Central memory CD4-positive, alpha-beta T cell (primary cell): Measurements from ENCODE around the gene DGKB.

Experiments used
- DNase-seq: peaks from one replicate; pipeline ENCODE4 v3.0.0; 2022
- total RNA-seq, 3 experiments: gene quantifications; one replicate each; lab custom pipeline; 2026; lab: John Stamatoyannopoulos, UW

DGKB gene
- total RNA-seq, result 0 to 0.19 (median 0.05) reads per million in 3 experiments

- DNase-seq, result no peak
Measured at GRCh38 chr7:14902589-14903067, at the start of gene DGKB. Gene DGKB (minus strand): TSS chr7:14902751.

DNA sequence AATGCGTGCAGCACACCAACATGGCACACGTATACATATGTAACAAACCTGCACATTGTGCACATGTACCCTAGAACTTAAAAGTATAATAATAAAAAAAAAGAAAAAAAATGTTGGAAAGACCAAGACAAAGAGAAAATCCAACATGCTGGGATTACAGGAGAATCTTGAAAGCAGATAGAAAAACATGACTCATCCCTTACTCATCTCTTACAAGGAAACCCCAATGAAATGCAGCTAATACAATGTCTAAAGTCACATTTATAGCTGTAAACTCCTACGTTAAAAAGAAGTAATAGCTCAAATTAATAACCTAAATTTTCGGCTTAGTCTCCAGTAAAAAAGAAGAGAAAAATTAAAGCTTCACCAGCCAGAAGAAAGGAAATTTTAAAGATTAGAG lies 47.5 kb upstream of the DGKB start:
- DNase-seq, result no peak

- DNase-seq, result no peak
Measured at GRCh38 chr7:14938181-14938580, 35.6 kb upstream of the DGKB start.

- no peak for DNase-seq
Measured at GRCh38 chr7:14937581-14937980, 35.0 kb upstream of the DGKB start.

- no peak for DNase-seq
Measured at GRCh38 chr7:14936554-14936953, 34.0 kb upstream of the DGKB start.

GRCh38 chr7:14934839-14935238 lies 32.3 kb upstream of the DGKB start:
- no peak for DNase-seq

DNA sequence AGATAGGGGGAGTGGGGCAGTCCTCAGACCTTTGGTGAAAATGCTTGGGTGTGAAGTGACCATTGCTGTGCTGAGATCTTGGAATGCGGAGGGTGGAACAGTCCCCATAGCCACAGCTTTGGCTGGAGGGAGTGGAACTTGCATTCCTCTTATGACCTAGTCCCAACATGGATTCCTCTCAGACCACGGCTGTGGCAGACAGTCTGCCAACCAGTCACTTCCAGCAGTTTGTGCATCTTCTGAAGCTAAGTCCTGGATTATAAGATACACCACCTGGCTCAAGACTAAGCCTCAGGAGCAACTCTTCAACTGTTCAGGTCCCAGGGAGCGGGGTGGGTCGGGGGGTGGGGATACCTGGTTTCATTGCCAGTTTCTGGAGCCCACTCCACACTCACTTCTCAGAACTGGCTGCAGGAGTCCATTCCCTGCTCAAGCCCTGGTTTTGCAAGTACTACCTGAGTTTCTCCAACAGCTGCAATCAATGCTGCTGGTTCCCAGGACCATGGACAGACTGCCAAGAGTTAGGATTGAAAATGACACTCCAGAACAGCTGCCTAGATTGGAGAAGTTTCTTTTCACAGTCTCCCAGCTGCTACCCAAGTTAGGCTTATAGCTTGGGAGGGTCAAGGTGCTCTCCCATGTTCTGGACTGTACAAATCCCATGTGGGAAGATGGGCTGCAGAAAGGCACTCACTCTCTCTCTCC lies 29.1 kb upstream of the DGKB start:
- DNase-seq, result no peak

DNA sequence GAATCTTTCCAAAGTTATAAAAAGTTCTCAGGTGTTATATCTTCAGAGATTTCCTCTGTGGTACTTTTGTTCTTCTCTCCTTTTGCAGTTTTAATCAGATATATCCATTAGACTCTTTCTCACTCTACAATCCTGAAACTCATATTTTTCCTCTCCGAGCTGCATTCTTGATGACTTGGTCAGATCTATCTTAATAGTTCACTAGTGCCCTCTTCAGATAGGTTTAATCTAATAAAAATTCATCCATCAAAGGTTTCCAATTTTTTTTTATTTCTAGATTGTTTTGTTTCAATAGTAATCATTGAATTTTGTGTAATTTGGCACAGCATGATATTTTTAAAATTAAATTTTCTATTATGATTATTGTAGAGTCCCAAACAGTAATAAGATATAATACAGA lies 21.8 kb upstream of the DGKB start:
- no peak for DNase-seq

GRCh38 chr7:14911077-14911476 lies 8.5 kb upstream of the DGKB start:
- DNase-seq, result no peak

GRCh38 chr7:14908697-14909096 lies 6.1 kb upstream of the DGKB start:
- no peak for DNase-seq

DNA sequence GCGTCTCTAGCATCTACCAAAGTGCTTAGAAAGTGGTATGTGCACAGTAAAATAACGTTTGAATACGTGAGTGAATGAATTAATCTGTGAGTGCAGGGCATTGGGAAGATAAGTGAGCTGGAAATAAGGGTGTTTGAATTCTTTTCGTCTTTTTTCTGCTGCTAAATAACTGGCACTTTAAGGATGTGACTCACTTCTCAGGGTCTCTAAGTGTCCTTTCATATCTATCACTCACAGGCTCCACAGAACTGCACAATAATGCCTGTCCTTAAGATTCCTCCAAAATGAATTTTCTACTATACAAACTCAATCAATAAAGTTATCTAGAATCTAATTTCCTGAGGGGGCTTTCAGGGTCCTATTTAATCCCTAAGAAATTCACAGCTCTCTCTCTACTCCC lies 3.2 kb upstream of the DGKB start:
- no peak for DNase-seq

DNA sequence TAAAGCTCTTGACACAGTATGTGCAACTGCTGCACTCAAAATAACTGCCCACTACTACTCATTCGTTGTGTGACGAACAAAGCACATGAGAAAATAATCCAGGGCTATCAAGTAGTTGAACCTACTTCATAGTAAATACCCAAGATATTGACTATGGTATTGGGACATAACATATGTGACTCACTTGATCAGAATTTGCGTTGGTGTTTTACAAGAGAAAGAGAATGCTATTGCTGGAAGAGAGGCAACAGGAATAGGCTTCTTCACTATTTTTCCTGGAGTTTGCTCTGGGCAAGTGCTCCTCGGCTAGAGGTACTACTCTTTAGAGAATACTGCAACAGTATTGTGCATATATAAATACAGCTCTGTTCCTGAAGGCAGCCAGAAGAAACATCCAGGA lies 2.5 kb downstream of the DGKB start:
- no peak for DNase-seq

- DNase-seq, result no peak
Measured at GRCh38 chr7:14899030-14899429, 3.5 kb downstream of the DGKB start.

- no peak for DNase-seq
Measured at GRCh38 chr7:14896461-14896860, 6.1 kb downstream of the DGKB start.

DNA sequence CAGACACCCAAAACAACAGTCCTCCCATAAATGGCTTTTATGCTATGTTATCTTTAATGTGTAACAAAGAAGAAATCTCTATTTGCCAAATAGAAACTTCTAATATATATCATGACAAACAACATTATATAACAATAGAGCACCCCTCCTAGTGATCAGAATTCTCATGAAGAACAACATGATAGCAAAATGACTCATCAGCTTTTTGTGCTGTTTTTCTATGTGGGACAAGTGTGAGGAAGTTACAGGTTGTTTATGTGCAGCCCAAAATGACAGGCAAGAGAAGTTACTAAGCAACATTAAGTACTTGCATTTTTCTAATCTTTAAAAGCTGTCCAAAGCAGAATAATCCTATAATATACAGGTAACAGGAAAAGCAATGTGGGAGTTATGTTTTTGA lies 7.7 kb downstream of the DGKB start:
- no peak for DNase-seq

GRCh38 chr7:14892961-14893360 lies 9.6 kb downstream of the DGKB start:
- no peak for DNase-seq

DNA sequence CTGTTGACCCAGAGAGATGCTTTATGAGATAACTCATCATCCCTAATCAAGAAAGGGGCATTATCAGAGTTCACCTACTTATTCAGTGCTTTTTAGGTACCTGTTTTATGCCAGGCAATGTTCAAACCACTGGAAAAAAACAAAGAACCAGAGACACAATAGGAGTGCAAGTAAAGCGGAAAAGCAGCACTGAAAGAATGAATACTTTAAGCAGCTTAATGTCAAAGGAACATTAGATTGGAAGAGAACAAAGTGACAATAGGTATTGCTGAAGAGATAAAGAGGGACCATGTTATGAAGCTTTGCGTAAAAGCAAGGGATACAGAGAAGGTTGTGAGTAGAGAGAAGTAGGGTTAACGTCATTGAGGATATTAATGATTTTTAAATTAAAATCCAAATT lies 11.3 kb downstream of the DGKB start:
- no peak for DNase-seq

DNA sequence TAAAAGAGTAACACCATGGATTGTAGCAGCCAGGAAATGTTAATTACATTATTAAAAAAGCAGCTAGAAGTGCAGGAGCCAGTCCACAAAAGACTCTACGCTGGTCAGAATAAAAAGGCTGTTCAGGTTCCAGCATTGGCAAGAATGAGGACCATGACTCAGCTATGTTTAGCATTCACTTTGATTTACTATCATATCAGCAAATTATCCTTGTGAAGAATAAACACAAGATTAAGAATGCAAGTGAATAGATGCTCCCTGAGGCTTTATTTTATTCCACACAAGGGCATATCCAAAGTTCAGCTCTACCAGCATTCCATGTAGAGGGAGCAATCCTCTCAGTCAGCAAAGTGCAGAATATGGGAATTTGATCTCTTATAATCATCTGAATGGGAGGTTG lies 13.6 kb downstream of the DGKB start:
- no peak for DNase-seq

- DNase-seq, result no peak
Measured at GRCh38 chr7:14886533-14886932, 16.0 kb downstream of the DGKB start.

- no peak for DNase-seq
Measured at GRCh38 chr7:14875941-14876587, 26.5 kb downstream of the DGKB start.

DNA sequence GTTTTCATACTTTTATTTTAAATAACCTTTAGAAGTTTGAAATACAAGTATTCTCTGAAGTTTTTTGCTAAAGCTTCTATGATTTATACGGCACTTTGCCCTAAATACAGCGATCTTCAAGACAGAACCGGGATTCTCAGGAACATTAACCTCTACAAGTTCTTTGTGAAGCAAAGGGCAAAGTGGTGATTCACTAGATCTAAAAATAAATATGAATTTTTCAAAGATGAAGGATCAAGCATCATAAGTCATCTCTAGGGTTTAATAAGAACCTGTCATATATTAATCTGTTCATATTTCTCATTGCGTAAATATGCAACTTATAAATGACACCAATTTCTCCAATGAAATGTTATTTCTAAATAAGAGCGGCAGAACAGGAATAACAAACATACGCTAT lies 30.7 kb downstream of the DGKB start:
- DNase-seq, result no peak

DNA sequence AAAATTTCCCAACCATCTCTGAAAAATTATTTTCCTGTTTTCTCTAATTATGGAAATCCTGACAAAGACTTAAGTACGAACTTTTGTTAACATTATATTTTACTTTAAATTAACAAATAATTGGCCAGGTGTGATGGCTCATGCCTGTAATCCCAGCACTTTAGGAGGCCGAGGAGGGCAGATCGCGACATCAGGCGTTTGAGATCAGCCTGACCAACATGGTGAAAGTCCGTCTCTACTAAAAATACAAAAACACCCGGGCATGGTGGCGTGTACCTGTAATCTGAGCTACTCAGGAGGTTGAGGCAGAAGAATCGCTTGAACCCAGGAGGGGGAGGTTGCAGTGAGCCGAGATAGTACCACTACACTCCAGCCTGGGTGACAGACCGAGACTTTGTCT lies 32.2 kb downstream of the DGKB start:
- DNase-seq, result no peak

DNA sequence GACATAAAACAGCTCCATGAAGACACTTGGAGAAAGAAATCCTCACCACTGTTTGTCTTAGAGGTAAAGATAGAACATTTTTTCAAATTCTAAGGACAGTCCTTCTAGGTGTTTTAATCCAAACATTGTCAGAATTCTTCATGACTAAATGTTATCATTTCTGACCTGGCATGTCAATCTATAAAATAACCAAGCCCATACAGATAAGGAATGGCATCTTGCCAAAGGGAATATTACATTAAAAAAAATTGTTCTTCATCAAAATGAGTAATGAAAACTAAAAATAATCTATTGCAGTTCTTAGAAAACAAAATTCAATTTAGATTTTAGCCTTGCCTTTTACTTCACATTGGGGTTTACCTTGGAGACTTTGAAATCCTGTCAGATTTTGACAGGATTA lies 33.6 kb downstream of the DGKB start:
- no peak for DNase-seq

GRCh38 chr7:14861456-14861855 lies 41.1 kb downstream of the DGKB start:
- no peak for DNase-seq

DNA sequence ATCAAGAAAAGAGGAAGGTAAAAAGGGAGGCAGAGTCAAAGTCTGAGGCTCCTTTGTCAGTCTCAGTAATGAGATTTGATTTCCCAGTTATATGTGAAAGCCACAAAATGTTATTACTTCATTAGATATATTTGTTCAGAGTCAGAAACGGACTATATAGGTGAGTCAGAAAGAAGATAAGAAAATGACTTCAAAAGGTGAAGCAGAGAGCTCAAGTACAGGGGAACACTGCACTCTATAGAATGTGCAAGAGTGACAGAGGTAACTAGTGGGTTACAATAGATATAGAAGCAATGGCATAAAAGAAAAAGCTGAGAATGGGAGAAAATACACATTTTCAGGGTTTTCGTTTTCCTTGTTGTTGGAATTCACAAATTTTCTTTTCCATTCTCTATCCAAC lies 43.3 kb downstream of the DGKB start:
- no peak for DNase-seq
